CD4-positive, alpha-beta T cell treated with Interleukin-6 for 4 hours (primary cell): ENCODE measurements around the gene CEP55.

Source experiments
- DNase-seq: peaks from one replicate; pipeline ENCODE4 v3.0.0-alpha.2; 2020; ENCODE audit warnings: mixed read lengths

Gene CEP55

DNA sequence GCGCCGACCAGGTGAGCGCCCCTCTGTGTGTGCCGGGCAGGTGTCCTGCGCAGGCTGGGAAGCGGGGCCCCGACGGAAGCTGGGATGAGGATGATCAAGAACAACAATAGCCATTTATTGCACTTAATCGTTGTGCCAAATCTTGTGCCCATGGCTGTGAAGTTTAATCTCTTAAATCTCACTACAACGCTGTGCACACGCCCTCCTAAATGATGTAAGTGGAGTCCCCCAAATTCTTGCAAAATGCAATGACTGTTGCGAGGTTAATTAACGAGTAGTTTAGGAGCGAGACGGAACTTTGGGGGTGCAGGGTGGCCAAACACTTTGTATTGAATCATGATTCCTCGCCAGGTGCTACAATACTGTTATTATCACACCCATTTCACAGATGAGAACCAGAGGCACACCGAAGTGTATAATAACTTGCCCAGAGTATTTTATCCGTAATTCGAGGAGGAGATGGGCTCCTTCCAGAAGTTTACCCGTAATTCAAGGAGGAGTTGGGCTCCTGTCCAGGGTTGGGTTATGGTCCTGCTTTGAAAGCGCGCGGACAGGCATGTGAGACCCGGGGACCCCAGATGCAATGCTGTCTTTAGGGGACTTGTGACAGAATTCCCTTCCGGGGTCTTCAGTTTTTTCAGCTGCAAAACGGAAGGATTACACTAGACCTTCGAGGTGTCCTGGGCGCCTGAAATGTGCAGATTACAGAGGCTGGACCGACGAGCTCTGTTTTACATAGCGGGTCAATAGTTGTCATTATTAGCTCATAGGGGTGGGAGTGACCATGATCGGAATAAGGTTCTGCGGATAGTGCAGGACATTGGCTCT is 71.1 kb downstream of the CEP55 start:
- no peak for DNase-seq

DNA sequence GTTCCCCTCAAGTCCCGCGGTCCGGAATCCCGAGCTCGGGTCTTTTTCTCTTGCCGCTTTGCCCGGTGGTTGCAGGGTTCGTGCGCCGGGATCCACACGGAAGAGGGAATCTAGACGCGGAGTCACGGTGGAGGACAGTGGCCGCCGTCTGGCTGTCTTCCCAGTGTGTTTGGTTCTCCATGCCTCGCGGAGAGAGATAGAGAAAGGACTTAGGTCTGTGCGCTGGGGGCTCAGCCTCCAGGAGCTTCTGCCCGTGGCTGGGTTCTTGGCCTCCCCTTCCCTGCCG is 71.6 kb downstream of the CEP55 start:
- no peak for DNase-seq

DNA sequence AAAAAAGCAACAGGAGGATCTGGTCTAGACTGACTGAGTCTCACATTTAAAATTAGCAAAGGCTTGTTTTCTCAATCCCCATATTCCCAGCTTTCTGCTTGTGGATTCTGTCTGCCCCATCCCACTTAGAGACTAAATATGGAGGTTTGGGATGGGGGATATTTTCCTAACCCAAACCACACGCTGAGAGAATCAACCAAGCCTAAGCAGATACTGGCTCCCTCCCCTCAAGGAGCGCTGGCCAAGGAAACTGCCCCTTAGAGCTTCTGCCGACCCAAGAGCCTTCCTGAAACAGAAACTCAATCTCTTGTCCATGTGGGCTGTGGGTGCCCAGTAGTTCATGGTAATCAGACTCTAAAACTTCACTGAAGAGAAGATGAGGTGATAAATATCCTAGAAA is 74.0 kb downstream of the CEP55 start:
- no peak for DNase-seq

DNA sequence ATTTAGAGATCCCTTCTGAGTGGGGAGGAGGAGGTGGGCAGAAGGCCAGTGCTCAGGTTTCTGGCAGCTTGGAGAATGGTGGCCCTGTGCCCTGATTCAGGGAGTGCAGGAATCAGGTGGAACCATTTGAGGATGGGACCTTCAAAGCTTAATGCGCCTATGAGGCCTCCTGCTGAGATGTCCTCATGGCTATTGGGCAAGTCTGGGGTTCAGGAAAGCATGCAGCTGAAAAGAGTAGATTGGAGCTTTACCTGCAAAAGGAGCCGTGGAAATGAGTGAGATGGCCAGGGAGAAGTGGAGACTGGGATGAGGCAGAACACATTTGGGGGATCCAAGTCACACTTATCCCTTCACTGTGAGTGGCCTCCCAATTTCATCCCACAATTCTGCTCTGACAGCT is 76.2 kb downstream of the CEP55 start:
- DNase-seq = no peak

DNA sequence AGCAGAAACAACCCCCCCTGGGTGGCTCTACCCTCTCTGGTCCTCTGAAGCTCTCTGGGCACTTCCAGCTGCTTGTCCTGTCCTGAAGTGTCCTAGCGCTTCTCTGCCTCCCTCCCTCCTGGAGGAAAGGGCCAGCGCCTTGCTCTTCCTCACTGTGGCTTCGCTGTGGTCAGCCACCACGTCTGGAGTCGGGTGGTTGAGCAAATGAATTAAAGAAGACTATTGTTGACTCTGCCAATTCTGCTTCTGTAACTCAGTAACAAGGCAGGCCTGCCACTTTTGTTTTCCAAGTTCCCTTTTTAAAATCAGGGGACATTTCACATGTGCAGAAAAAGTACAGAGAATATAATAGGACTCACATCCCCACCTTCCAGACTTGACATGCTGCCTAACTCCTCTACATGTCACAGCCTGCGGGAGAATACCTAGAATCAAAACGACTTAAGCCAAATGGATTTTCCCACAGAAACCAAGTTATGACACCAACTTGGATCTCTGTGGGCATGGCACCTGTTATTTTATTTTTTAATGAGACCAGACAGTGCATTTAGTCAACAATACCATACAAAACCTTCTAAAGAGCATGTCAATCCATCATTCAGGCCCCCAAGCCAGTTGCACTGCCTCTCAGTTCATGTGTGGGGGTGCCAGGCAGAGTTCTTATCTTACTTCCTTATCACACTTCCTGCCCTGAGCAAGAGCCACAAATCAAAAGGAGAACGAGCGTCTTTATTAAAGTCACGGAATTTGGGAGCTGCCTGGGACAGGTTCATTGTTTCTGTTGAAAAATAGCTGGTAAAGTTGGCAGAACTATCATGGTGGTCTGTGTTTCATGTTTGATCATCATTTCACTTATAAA is 76.9 kb downstream of the CEP55 start:
- no peak for DNase-seq

DNA sequence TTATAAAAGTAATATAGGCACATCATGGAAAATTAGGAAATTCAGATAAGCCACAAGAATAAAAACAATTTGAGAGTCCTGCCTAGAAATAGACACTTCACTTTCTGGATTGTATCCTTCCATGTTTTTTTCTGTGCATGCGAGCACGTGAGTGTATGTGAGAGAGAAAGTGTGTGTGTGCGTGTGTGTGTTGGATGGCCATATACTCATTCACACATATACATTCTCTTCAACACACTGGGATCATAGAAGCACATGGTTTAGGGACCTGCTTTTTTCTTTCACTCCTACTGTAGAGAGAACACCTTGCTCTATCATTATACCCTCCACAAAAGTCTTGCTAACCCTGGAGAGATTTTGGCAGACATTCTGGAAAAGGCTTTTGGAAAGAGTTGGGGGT is 77.5 kb downstream of the CEP55 start:
- DNase-seq = no peak

DNA sequence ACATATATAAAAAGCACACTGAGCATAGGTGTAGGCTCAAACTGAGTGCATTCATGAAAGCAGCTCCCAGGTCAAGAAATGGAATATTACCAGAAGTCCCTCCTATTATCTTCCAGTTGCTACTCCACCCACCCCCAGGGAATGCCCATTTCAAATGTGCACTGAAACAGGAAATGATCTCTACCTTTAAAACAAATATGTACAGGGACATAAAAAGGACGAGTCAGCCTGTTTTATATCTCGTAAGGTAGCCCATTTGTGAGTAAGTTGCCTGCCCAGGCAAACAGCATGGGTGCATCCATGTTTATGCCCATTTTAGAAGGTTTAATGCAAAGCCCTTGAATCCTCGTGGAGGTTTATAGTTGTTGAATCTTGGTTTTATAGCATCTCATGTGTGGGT is 80.5 kb downstream of the CEP55 start:
- no peak for DNase-seq

DNA sequence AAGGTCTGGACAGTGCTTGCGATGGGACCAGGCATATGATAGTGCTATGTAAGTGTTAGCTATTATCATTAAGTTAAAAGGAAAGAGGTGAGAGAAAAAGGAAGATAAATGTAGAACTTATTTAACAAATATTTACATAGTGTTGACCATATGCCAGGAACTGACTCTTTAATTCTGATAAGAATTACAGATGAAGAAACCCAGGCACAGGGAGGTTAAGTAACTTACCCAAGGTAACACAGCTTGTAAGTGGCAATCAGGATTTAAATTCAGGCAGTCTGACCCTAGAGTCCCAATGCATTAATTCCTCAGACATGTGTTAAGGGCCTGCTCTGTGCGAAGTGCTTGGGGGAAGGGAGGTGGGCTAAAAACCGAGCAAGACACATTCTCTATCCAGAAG is 81.2 kb downstream of the CEP55 start:
- no peak for DNase-seq
